B cell (primary cell): ENCODE measurements around the gene MUC20. TPM values are rescaled to one million over a fixed set of nuclear protein-coding genes. Genes with fewer than 3 reads are reported as not detected.

Experiments used
- ATAC-seq: fragments of 200-7000 bp; cut with Tn5 transposase; one replicate; pipeline ENCODE4 v1.10.0; 2021; ENCODE audit warnings: low read depth, mild to moderate bottlenecking, moderate number of reproducible peaks, moderate library complexity
- CTCF ChIA-PET: fragments of 350-600 bp; sonication (Branson Sonifier 250); formaldehyde crosslinking; loops from one replicate; lab custom pipeline; 2021; ENCODE audit warnings: antibody characterized with exemption, inconsistent platforms; lab: Charles Lee
- POLR2A ChIA-PET: fragments of 350-600 bp; sonication (Branson Sonifier 250); formaldehyde crosslinking; loops from one replicate; lab custom pipeline; 2021; ENCODE audit warnings: antibody characterized with exemption; lab: Charles Lee
- DNase-seq: peaks from one replicate; pipeline ENCODE4 v3.0.0; 2013
- H2AFZ ChIP-seq: 2 replicates; pipeline ENCODE4 v1.6.1; 2012; ENCODE audit warnings: mild to moderate bottlenecking, low read depth, low read length; ENCODE audit not compliant: insufficient read depth, poor library complexity, severe bottlenecking
- H3K27ac ChIP-seq, 2 donors: 1 replicate in 1 of 2; 2 replicates in 1 of 2; pipeline ENCODE4 v1.5.1; 2012 to 2013; ENCODE audit warnings: low read length in 2 of 2, mild to moderate bottlenecking in 2 of 2, moderate library complexity in 1 of 2
- H3K27me3 ChIP-seq, 4 experiments: fragments of 200-600 bp in 1 of 4; sonication (generic) in 1 of 4; replicated peaks in 1 of 4; 1 replicate in 2 of 4; 2 replicates in 2 of 4; pipeline versions ENCODE4 v1.6.1 to v1.7.0; 2013 to 2016; ENCODE audit warnings: low read length in 3 of 4, mild to moderate bottlenecking in 2 of 4, mixed read lengths in 1 of 4, moderate library complexity in 1 of 4; ENCODE audit not compliant: insufficient read depth in 4 of 4, control insufficient read depth in 3 of 4; ENCODE audit errors: control extremely low read depth in 1 of 4
- H3K36me3 ChIP-seq, 2 experiments: replicated peaks in 1 of 2; 1 replicate in 1 of 2; 2 replicates in 1 of 2; pipeline versions ENCODE4 v1.6.1 to v1.7.1; 2013; ENCODE audit warnings: low read length in 1 of 2; ENCODE audit not compliant: insufficient read depth in 2 of 2, control insufficient read depth in 1 of 2; ENCODE audit errors: control extremely low read depth in 1 of 2, extremely low read depth in 1 of 2
- H3K4me1 ChIP-seq, 2 donors: fragments of 200-600 bp in 1 of 2; sonication (generic) in 1 of 2; 1 replicate in 1 of 2; 2 replicates in 1 of 2; pipeline versions ENCODE4 v1.5.1 to v1.6.1; 2013 to 2017; ENCODE audit warnings: low read length in 2 of 2; ENCODE audit not compliant: control insufficient read depth in 2 of 2, insufficient read depth in 2 of 2
- H3K4me2 ChIP-seq: replicated peaks from 2 replicates; pipeline ENCODE3; 2012; ENCODE audit warnings: mild to moderate bottlenecking, low read depth, low read length; ENCODE audit not compliant: poor library complexity, severe bottlenecking
- H3K4me3 ChIP-seq, 5 experiments: fragments of 200-600 bp in 1 of 5; sonication (generic) in 1 of 5; 1 replicate in 3 of 5; 2 replicates in 2 of 5; pipeline versions ENCODE4 v1.5.1 to v1.7.0; 2011 to 2016; ENCODE audit warnings: low read length in 4 of 5, mild to moderate bottlenecking in 4 of 5, low read depth in 2 of 5, control low read depth in 1 of 5, moderate library complexity in 1 of 5; ENCODE audit not compliant: insufficient read depth in 1 of 5; ENCODE audit errors: control extremely low read depth in 1 of 5, extremely low read depth in 1 of 5
- H3K79me2 ChIP-seq: fragments of 200-600 bp; sonication (generic); one replicate; pipeline ENCODE4 v1.6.0; 2016; ENCODE audit warnings: low read length; ENCODE audit not compliant: control insufficient read depth, insufficient read depth
- H3K9ac ChIP-seq: fragments of 200-600 bp; sonication (generic); 2 replicates; pipeline ENCODE4 v1.6.1; 2017; ENCODE audit warnings: mild to moderate bottlenecking, low read length, moderate library complexity
- H3K9me3 ChIP-seq, 3 donors: one replicate each; pipeline versions ENCODE4 v1.6.1 to v1.7.1; 2013; ENCODE audit warnings: low read length in 2 of 3; ENCODE audit not compliant: control insufficient read depth in 2 of 3, insufficient read depth in 1 of 3; ENCODE audit errors: control extremely low read depth in 1 of 3
- H4K20me1 ChIP-seq: 2 replicates; pipeline ENCODE4 v1.6.0; 2012; ENCODE audit warnings: mild to moderate bottlenecking, low read length; ENCODE audit not compliant: insufficient read depth, control insufficient read depth, poor library complexity, severe bottlenecking
- H3K27ac Mint-ChIP-seq: one replicate; pipeline ENCODE4 v1.8.0; 2021; ENCODE audit warnings: mixed read lengths
- H3K27me3 Mint-ChIP-seq: one replicate; pipeline ENCODE4 v1.8.0; 2021; ENCODE audit warnings: mixed read lengths
- H3K4me1 Mint-ChIP-seq: one replicate; pipeline ENCODE4 v1.8.0; 2021; ENCODE audit warnings: mixed read lengths
- H3K4me3 Mint-ChIP-seq: one replicate; pipeline ENCODE4 v1.8.0; 2021; ENCODE audit warnings: mixed read lengths
- H3K9me3 Mint-ChIP-seq: one replicate; pipeline ENCODE4 v1.8.0; 2022; ENCODE audit warnings: mixed read lengths; ENCODE audit not compliant: insufficient read depth
- CTCF ChIP-seq: fragments of 200-600 bp; IDR thresholded peaks from one replicate; pipeline ENCODE4 v1.8.0; 2022; ENCODE audit warnings: antibody characterized with exemption, mild to moderate bottlenecking
- EZH2 ChIP-seq: IDR thresholded peaks from 2 replicates; pipeline ENCODE4 v1.6.1; 2012; ENCODE audit warnings: borderline replicate concordance, low read depth, mild to moderate bottlenecking, moderate library complexity, low read length; ENCODE audit not compliant: insufficient read depth, poor library complexity, severe bottlenecking
- WGBS: methylation state at CpG from one replicate; pipeline ENCODE4 v1.1.5; 2013; ENCODE audit warnings: missing lambda C conversion rate; ENCODE audit not compliant: insufficient coverage; 5-methylcytosine and 5-hydroxymethylcytosine counted together
- intact Hi-C: fragments of 100-400 bp; cut with micrococcal nuclease; formaldehyde crosslinking; loops from one replicate; pipeline ENCODE4 v1.10.0; 2022
- polyA plus RNA-seq: library from polyadenylated mRNA; depleted of rRNA; stranded (reverse); fragments of >200 nt; gene quantifications from 2 replicates; pipeline ENCODE4 v1.2.3, GENCODE V29; 2012
- total RNA-seq, 2 donors: library from RNA; stranded (reverse); fragments of 120-200 nt in 1 of 2; gene quantifications; 1 replicate in 1 of 2; 2 replicates in 1 of 2; pipeline versions ENCODE4 v1.2.3 to v1.2.4, GENCODE V29; 2013 to 2022

MUC20 gene
- total and polyA plus RNA-seq, 2 donors (not counting 1 experiment from before 2014, with no cell fraction given): 11.0 to 15.6 TPM

- ATAC-seq (no peak), DNase-seq (no peak)
- no peak overlapping the region for H3K9ac ChIP-seq
- no peaks in the 10 kb centered on the region for H3K79me2 ChIP-seq
- Mint-ChIP-seq H3K4me1 (no peaks in the 10 kb centered on the region), H3K9me3 (peaks cover 4% of the 10 kb centered on the region), H3K27ac (no peak overlapping the region), H3K27me3 (peaks cover 9% of the 10 kb centered on the region), H3K4me3 (no peak overlapping the region)
- no peak overlapping the region for H2AFZ ChIP-seq
- 74% methylated on average over 8 of the region's 10 CpGs for WGBS
- peaks cover 0 to 5% (median 0%) of the 10 kb centered on the region in 4 experiments for H3K27me3 ChIP-seq
- ChIA-PET CTCF (no interaction called here), POLR2A (no interaction called here)
- H3K27ac ChIP-seq: no peak overlapping the region
- TF ChIP-seq CTCF: no peak
- TF ChIP-seq EZH2: no peak
- no peak overlapping the region for H3K4me2 ChIP-seq
- H3K36me3 ChIP-seq: no peaks in the 10 kb centered on the region
- intact Hi-C loops: no loop called here
- H3K4me1 ChIP-seq: no peaks in the 10 kb centered on the region
- H4K20me1 ChIP-seq: no peaks in the 10 kb centered on the region
- H3K4me3 ChIP-seq: no peak overlapping the region
- H3K9me3 ChIP-seq: peaks cover 0 to 14% (median 0%) of the 10 kb centered on the region in 3 donors
These were observed 47.0 kb downstream of the MUC20 start for GRCh38 chr3:195767792-195768191.

GRCh38 chr3:195768414-195768813, 47.6 kb downstream of the MUC20 start:
- H3K27ac ChIP-seq: no peak overlapping the region
- no peaks in the 10 kb centered on the region for H3K27me3 ChIP-seq
- ATAC-seq (no peak), DNase-seq (no peak)
- no peak overlapping the region for H3K4me3 Mint-ChIP-seq
- no peak overlapping the region for H3K9ac ChIP-seq
- ChIA-PET POLR2A (no interaction called here), CTCF (no interaction called here)
- 85% methylated on average over 4 of the region's 6 CpGs for WGBS
- H3K79me2 ChIP-seq: no peaks in the 10 kb centered on the region
- H3K27ac Mint-ChIP-seq: no peak overlapping the region
- no peak overlapping the region for H3K4me3 ChIP-seq
- no peaks in the 10 kb centered on the region for H3K4me1 Mint-ChIP-seq
- peaks cover 0 to 14% (median 0%) of the 10 kb centered on the region in 3 donors for H3K9me3 ChIP-seq
- peaks cover 6% of the 10 kb centered on the region for H3K27me3 Mint-ChIP-seq
- peaks cover 4% of the 10 kb centered on the region for H3K9me3 Mint-ChIP-seq
- no peaks in the 10 kb centered on the region for H3K4me1 ChIP-seq
- intact Hi-C loops: no loop called here
- no peaks in the 10 kb centered on the region for H4K20me1 ChIP-seq
- TF ChIP-seq EZH2 (no peak), CTCF (no peak)
- H3K36me3 ChIP-seq: no peaks in the 10 kb centered on the region
- no peak overlapping the region for H3K4me2 ChIP-seq
- no peak overlapping the region for H2AFZ ChIP-seq
